T-helper 22 cell (primary cell): ENCODE data around the gene MYO18A.
"Not testable (repeated sequence)": the region's sequence is repeated elsewhere in the genome, so short reads cannot be mapped to it uniquely, and the experiment has no call there.

Experiments used
- DNase-seq: peaks from one replicate; pipeline ENCODE4 v3.0.0-alpha.2; 2020; ENCODE audit warnings: low read depth

The MYO18A gene

GRCh38 chr17:29102046-29102445, 78.2 kb downstream of the MYO18A start:
- no peak for DNase-seq

- no peak for DNase-seq
These were observed 79.9 kb downstream of the MYO18A start for GRCh38 chr17:29100296-29100695.

GRCh38 chr17:29099527-29099926, 80.7 kb downstream of the MYO18A start:
- DNase-seq, result no peak

GRCh38 chr17:29096094-29096493, 84.1 kb downstream of the MYO18A start:
- no peak for DNase-seq

- no peak for DNase-seq
These were observed 84.8 kb downstream of the MYO18A start for GRCh38 chr17:29095439-29095838.

- DNase-seq, result no peak
These were observed 86.0 kb downstream of the MYO18A start for GRCh38 chr17:29094101-29094708.

GRCh38 chr17:29093090-29093871, 86.9 kb downstream of the MYO18A start:
- DNase-seq, result no peak

GRCh38 chr17:29091606-29092289, 88.5 kb downstream of the MYO18A start:
- no peak for DNase-seq

- DNase-seq, result no peak
These were observed 89.2 kb downstream of the MYO18A start for GRCh38 chr17:29090750-29091605.

GRCh38 chr17:29090108-29090507, 90.1 kb downstream of the MYO18A start:
- no peak for DNase-seq

- DNase-seq, result no peak
These were observed 90.6 kb downstream of the MYO18A start for GRCh38 chr17:29089601-29090044.

GRCh38 chr17:29088782-29089181, 91.4 kb downstream of the MYO18A start:
- not testable (repeated sequence) for DNase-seq

GRCh38 chr17:29086628-29087332, 93.4 kb downstream of the MYO18A start:
- no peak for DNase-seq

- DNase-seq, result no peak
These were observed 95.0 kb downstream of the MYO18A start for GRCh38 chr17:29085223-29085622.

GRCh38 chr17:29084541-29085146, 95.6 kb downstream of the MYO18A start:
- DNase-seq, result no peak

GRCh38 chr17:29080965-29081364, 99.2 kb downstream of the MYO18A start:
- DNase-seq, result no peak

- no peak for DNase-seq
These were observed 99.9 kb downstream of the MYO18A start for GRCh38 chr17:29080323-29080722.

GRCh38 chr17:29079887-29080286, 100.3 kb downstream of the MYO18A start:
- no peak for DNase-seq

- no peak for DNase-seq
These were observed 100.8 kb downstream of the MYO18A start for GRCh38 chr17:29079433-29079832.

GRCh38 chr17:29078183-29079045, 101.8 kb downstream of the MYO18A start:
- DNase-seq, result no peak
